ENCODE results near the gene RAB3D. TPM values are rescaled to one million over a fixed set of nuclear protein-coding genes. Genes with fewer than 3 reads are reported as not detected.

Gene RAB3D
- total and polyA plus RNA-seq, 4 donors: 16.0 to 73.2 (median 23.3) TPM

DNA sequence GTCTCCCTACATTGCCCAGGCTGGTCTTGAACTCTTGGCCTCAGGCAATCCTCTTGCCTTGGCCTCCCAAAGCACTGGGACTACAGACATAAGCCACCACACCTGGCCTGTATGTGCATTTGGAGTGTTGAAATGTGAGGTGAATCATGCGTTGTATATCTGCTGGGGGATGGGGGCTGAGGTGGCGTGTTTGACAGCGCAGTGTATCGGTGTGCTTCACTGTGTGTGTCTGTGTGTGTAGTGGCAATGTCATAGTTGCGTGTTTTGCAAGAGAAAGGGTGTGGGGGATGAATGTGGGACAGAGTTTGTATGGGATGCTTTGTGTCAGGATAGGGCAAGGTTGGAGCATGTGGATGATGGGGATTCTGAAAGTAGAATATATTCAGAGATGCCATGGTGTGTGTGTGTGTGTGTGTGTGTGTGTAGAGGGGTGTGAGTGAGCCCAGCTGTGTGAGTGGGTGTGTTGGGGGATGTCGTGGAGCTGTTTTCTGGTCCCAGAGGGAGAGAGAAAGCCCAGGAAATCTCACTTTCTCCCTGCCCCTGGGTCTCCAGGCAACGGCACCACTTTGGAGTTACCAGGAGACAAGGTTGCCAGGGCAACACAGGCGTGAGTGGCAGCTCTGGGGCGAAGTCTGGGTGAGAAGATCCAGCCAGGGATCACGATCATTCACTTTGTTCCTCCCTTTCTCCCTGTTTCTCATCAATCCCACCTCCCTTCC lies 33.9 kb upstream of the RAB3D start:
- DNase-seq: peak; percentile 65 to 72 (median 70)
- Histone ChIP-seq H3K4me1 (ENCODE audit: control insufficient read depth in 5 of 5, insufficient read depth in 5 of 5, low read length in 5 of 5) (peaks cover 0 to 17% (median 13%) of the 10 kb centered on the region in 5 donors), H3K36me3 (ENCODE audit: control insufficient read depth in 4 of 4, insufficient read depth in 4 of 4, low read length in 4 of 4) (peaks cover 0 to 5% (median 0%) of the 10 kb centered on the region in 4 donors), H3K9me3 (ENCODE audit: control insufficient read depth in 4 of 4, insufficient read depth in 3 of 4, low read length in 3 of 4) (no peaks in the 10 kb centered on the region), H3K4me3 (no peak overlapping the region), H3K9ac (ENCODE audit: insufficient read depth in 1 of 2, low read length in 2 of 2) (peak overlapping the region in 1 of 2 donors; percentile 77), H3K27me3 (ENCODE audit: control insufficient read depth in 3 of 3, insufficient read depth in 3 of 3, low read length in 2 of 3) (no peaks in the 10 kb centered on the region), H3K27ac (ENCODE audit: low read depth in 1 of 2, low read length in 1 of 2) (no peak overlapping the region)
- WGBS, 2 donors: 51 to 52% methylated on average over 10 of the region's 10 CpGs
- TF ChIP-seq, protein P1, sequence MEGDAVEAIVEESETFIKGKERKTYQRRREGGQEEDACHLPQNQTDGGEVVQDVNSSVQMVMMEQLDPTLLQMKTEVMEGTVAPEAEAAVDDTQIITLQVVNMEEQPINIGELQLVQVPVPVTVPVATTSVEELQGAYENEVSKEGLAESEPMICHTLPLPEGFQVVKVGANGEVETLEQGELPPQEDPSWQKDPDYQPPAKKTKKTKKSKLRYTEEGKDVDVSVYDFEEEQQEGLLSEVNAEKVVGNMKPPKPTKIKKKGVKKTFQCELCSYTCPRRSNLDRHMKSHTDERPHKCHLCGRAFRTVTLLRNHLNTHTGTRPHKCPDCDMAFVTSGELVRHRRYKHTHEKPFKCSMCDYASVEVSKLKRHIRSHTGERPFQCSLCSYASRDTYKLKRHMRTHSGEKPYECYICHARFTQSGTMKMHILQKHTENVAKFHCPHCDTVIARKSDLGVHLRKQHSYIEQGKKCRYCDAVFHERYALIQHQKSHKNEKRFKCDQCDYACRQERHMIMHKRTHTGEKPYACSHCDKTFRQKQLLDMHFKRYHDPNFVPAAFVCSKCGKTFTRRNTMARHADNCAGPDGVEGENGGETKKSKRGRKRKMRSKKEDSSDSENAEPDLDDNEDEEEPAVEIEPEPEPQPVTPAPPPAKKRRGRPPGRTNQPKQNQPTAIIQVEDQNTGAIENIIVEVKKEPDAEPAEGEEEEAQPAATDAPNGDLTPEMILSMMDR (IDR thresholded peaks at IDR 0.05; ENCODE audit: control extremely low read depth, extremely low read depth): no peak
- ATAC-seq (ENCODE audit: insufficient read depth, low FRiP score): no peak

DNA sequence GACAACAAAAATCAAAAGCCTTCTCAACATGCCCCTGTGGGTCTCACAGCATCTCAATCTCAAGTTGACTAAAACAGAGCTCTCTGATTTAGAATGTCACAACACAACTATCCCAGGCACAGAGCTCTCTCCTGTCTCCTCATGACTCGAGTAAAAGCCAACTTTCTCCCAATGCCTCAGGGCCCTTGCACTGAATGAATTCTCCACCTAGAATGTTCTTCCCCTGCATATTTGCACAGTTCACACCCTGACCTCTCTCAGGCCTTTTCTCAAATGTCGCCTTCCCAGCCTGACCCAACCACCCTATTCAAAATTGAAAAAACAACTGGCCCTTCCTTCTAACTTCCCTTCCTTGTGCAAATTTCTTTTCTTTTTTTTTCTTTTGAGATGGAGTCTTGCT lies 31.3 kb upstream of the RAB3D start:
- Histone ChIP-seq H3K36me3 (ENCODE audit: control insufficient read depth in 4 of 4, insufficient read depth in 4 of 4, low read length in 4 of 4) (peaks cover 0 to 7% (median 2%) of the 10 kb centered on the region in 4 donors), H3K9me3 (ENCODE audit: control insufficient read depth in 4 of 4, insufficient read depth in 3 of 4, low read length in 3 of 4) (peaks cover 0 to 1% (median 0%) of the 10 kb centered on the region in 4 donors), H3K4me1 (ENCODE audit: control insufficient read depth in 5 of 5, insufficient read depth in 5 of 5, low read length in 5 of 5) (peaks cover 0 to 14% (median 9%) of the 10 kb centered on the region in 5 donors), H3K9ac (ENCODE audit: insufficient read depth in 1 of 2, low read length in 2 of 2) (no peak overlapping the region), H3K27ac (ENCODE audit: low read depth in 1 of 2, low read length in 1 of 2) (no peak overlapping the region), H3K27me3 (ENCODE audit: control insufficient read depth in 3 of 3, insufficient read depth in 3 of 3, low read length in 2 of 3) (no peaks in the 10 kb centered on the region), H3K4me3 (no peak overlapping the region)
- ATAC-seq (ENCODE audit: insufficient read depth, low FRiP score) (no peak), DNase-seq (no peak)
- 91 to 94% methylated on average over 2 of the region's 2 CpGs for WGBS, 2 donors
- TF ChIP-seq, protein P1 (IDR thresholded peaks at IDR 0.05; ENCODE audit: control extremely low read depth, extremely low read depth): no peak

DNA sequence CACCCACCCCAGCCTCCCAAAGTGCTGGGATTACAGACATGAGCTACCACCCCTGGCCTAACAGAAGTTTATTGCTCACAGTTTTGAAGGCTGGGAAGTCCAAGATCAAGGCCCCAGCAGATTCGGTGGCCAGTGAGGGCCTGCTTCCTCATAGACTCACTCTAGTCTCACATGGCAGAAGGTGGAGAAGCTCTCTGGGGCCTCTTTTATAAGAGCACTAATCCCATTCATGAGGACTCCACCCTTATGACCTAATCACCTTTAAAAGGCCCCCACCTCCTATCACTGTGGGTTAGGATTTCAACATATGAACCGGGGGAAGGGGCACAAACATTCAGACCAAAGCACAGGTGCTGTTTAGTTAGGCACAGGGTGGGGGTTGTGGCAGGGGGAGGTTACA lies 28.1 kb upstream of the RAB3D start:
- DNase-seq: no peak
- no peaks in the 10 kb centered on the region for H3K27me3 ChIP-seq (ENCODE audit: control insufficient read depth in 3 of 3, insufficient read depth in 3 of 3, low read length in 2 of 3)
- peaks cover 0 to 1% (median 0%) of the 10 kb centered on the region in 4 donors for H3K9me3 ChIP-seq (ENCODE audit: control insufficient read depth in 4 of 4, insufficient read depth in 3 of 4, low read length in 3 of 4)
- no peak for ATAC-seq (ENCODE audit: insufficient read depth, low FRiP score)
- no peak overlapping the region for H3K9ac ChIP-seq (ENCODE audit: insufficient read depth in 1 of 2, low read length in 2 of 2)
- TF ChIP-seq, protein P1 (IDR thresholded peaks at IDR 0.05; ENCODE audit: control extremely low read depth, extremely low read depth): no peak
- H3K27ac ChIP-seq (ENCODE audit: low read depth in 1 of 2, low read length in 1 of 2): no peak overlapping the region
- 66 to 83% methylated on average over 2 of the region's 2 CpGs for WGBS, 2 donors
- peaks cover 0 to 26% (median 6%) of the 10 kb centered on the region in 4 donors for H3K36me3 ChIP-seq (ENCODE audit: control insufficient read depth in 4 of 4, insufficient read depth in 4 of 4, low read length in 4 of 4)
- no peak overlapping the region for H3K4me3 ChIP-seq
- no peaks in the 10 kb centered on the region for H3K4me1 ChIP-seq (ENCODE audit: control insufficient read depth in 5 of 5, insufficient read depth in 5 of 5, low read length in 5 of 5)

Data from lung (tissue), 12 donors.